LNCAP (cell line): ENCODE measurements around the gene ZNF652.

ENCODE experiments used
- CTCF ChIP-seq: fragments of 450-650 bp; IDR thresholded peaks from 2 replicates; pipeline ENCODE4 v1.5.1; 2017; ENCODE audit warnings: mild to moderate bottlenecking

The ZNF652 gene

GRCh38 chr17:49388692-49389513, 26.9 kb upstream of the ZNF652 start:
- TF ChIP-seq CTCF, result no peak

- TF ChIP-seq CTCF, result no peak
These were observed 26.2 kb upstream of the ZNF652 start for GRCh38 chr17:49388290-49388640.

- TF ChIP-seq CTCF, result no peak
These were observed 25.6 kb upstream of the ZNF652 start for GRCh38 chr17:49387498-49388289.

GRCh38 chr17:49386373-49386772, 24.3 kb upstream of the ZNF652 start:
- TF ChIP-seq CTCF, result no peak

GRCh38 chr17:49384951-49385350, 22.9 kb upstream of the ZNF652 start:
- no peak for TF ChIP-seq CTCF

- no peak for TF ChIP-seq CTCF
These were observed 21.0 kb upstream of the ZNF652 start for GRCh38 chr17:49383060-49383459.

- TF ChIP-seq CTCF, result no peak
These were observed 20.5 kb upstream of the ZNF652 start for GRCh38 chr17:49382556-49382955.
